ENCODE data around the gene PRR33. TPM values are rescaled to one million over a fixed set of nuclear protein-coding genes. Genes with fewer than 3 reads are reported as not detected.
A peak's percentile ranks its signal among the peaks of the same experiment; 100 is the strongest.

PRR33 gene
- polyA plus RNA-seq, 3 donors from 2014 or later, result 0.35 TPM; not detected in 2

GRCh38 chr11:1924181-1924580 is 32.5 kb upstream of the PRR33 start:
- Mint-ChIP-seq H3K4me3 (peak overlapping the region in 1 of 5 donors; percentile 8), H3K27me3 (ENCODE audit: low read depth in 3 of 3) (peaks cover 8 to 12% (median 9%) of the 10 kb centered on the region in 3 donors), H3K4me1 (peaks cover 0 to 2% of the 10 kb centered on the region in 2 donors), H3K36me3 (no peaks in the 10 kb centered on the region), H3K27ac (peak overlapping the region in 1 of 6 donors; percentile 47), H3K9me3 (no peaks in the 10 kb centered on the region)
- no peak for DNase-seq

GRCh38 chr11:1923201-1923956 is 31.7 kb upstream of the PRR33 start:
- no peaks in the 10 kb centered on the region for H3K9me3 Mint-ChIP-seq
- H3K36me3 Mint-ChIP-seq, result no peaks in the 10 kb centered on the region
- H3K4me3 Mint-ChIP-seq, result no peak overlapping the region
- H3K4me1 Mint-ChIP-seq, result peaks cover 0 to 5% of the 10 kb centered on the region in 2 donors
- H3K27ac Mint-ChIP-seq, result peak overlapping the region in 1 of 6 donors; percentile 47
- no peak for DNase-seq
- H3K27me3 Mint-ChIP-seq (ENCODE audit: low read depth in 3 of 3), result peaks cover 8 to 12% (median 9%) of the 10 kb centered on the region in 3 donors

GRCh38 chr11:1922481-1923081 is 30.9 kb upstream of the PRR33 start:
- DNase-seq, result no peak
- Mint-ChIP-seq H3K4me3 (no peak overlapping the region), H3K36me3 (no peaks in the 10 kb centered on the region), H3K4me1 (peaks cover 0 to 5% of the 10 kb centered on the region in 2 donors), H3K27me3 (ENCODE audit: low read depth in 3 of 3) (peaks cover 9 to 16% (median 13%) of the 10 kb centered on the region in 3 donors), H3K27ac (no peak overlapping the region), H3K9me3 (no peaks in the 10 kb centered on the region)

- Mint-ChIP-seq H3K36me3 (no peaks in the 10 kb centered on the region), H3K4me1 (peaks cover 0 to 7% of the 10 kb centered on the region in 2 donors), H3K27me3 (ENCODE audit: low read depth in 3 of 3) (peaks cover 9 to 16% (median 15%) of the 10 kb centered on the region in 3 donors), H3K9me3 (no peaks in the 10 kb centered on the region), H3K27ac (no peak overlapping the region), H3K4me3 (no peak overlapping the region)
- DNase-seq, result no peak
These were observed 30.0 kb upstream of the PRR33 start for GRCh38 chr11:1921574-1922141.

GRCh38 chr11:1920909-1921573 is 29.3 kb upstream of the PRR33 start:
- H3K4me1 Mint-ChIP-seq, result peaks cover 1 to 9% of the 10 kb centered on the region in 2 donors
- H3K4me3 Mint-ChIP-seq, result no peak overlapping the region
- no peaks in the 10 kb centered on the region for H3K9me3 Mint-ChIP-seq
- no peaks in the 10 kb centered on the region for H3K36me3 Mint-ChIP-seq
- no peak for DNase-seq
- H3K27me3 Mint-ChIP-seq (ENCODE audit: low read depth in 3 of 3), result peaks cover 9 to 17% (median 16%) of the 10 kb centered on the region in 3 donors
- H3K27ac Mint-ChIP-seq, result no peak overlapping the region

GRCh38 chr11:1920128-1920908 is 28.6 kb upstream of the PRR33 start:
- Mint-ChIP-seq H3K4me1 (peaks cover 8 to 13% of the 10 kb centered on the region in 2 donors), H3K9me3 (no peaks in the 10 kb centered on the region), H3K27ac (no peak overlapping the region), H3K36me3 (no peaks in the 10 kb centered on the region), H3K4me3 (no peak overlapping the region), H3K27me3 (ENCODE audit: low read depth in 3 of 3) (peaks cover 10 to 17% (median 16%) of the 10 kb centered on the region in 3 donors)
- no peak for DNase-seq

GRCh38 chr11:1919391-1920127 is 27.9 kb upstream of the PRR33 start, which contains the start of gene TNNT3:
TSS of gene TNNT3 (plus strand) at chr11:1919703. CDS start at chr11:1922875, 3,172 bp downstream.
- Mint-ChIP-seq H3K27ac (no peak within 1 kb of the TSS), H3K4me1 (peaks cover 8 to 19% of the 10 kb centered on the region in 2 donors), H3K4me3 (no peak within 1 kb of the TSS), H3K9me3 (no peaks in the 10 kb centered on the region), H3K36me3 (no peaks in the 10 kb centered on the region), H3K27me3 (ENCODE audit: low read depth in 3 of 3) (peaks cover 10 to 22% (median 16%) of the 10 kb centered on the region in 3 donors)
- DNase-seq, result no peak

- no peak for DNase-seq
- Mint-ChIP-seq H3K4me3 (no peak overlapping the region), H3K27ac (no peak overlapping the region)
These were observed 27.0 kb upstream of the PRR33 start for GRCh38 chr11:1918436-1919315.

GRCh38 chr11:1917523-1918435 is 26.1 kb upstream of the PRR33 start:
- Mint-ChIP-seq H3K27me3 (ENCODE audit: low read depth in 3 of 3) (peaks cover 6 to 22% (median 16%) of the 10 kb centered on the region in 3 donors), H3K27ac (no peak overlapping the region), H3K4me1 (peaks cover 8 to 18% of the 10 kb centered on the region in 2 donors), H3K9me3 (no peaks in the 10 kb centered on the region), H3K4me3 (no peak overlapping the region), H3K36me3 (no peaks in the 10 kb centered on the region)
- no peak for DNase-seq

More at GRCh38 chr11:1918436-1919315, 27.0 kb upstream of the PRR33 start:
- H3K9me3 Mint-ChIP-seq, result no peaks in the 10 kb centered on the region
- no peaks in the 10 kb centered on the region for H3K36me3 Mint-ChIP-seq
- peaks cover 9 to 22% (median 16%) of the 10 kb centered on the region in 3 donors for H3K27me3 Mint-ChIP-seq (ENCODE audit: low read depth in 3 of 3)
- peaks cover 8 to 19% of the 10 kb centered on the region in 2 donors for H3K4me1 Mint-ChIP-seq

- Mint-ChIP-seq H3K4me1 (peaks cover 8 to 17% of the 10 kb centered on the region in 2 donors), H3K27ac (peak overlapping the region in 2 of 6 donors; percentile 50 to 59), H3K27me3 (ENCODE audit: low read depth in 3 of 3) (peaks cover 5 to 22% (median 16%) of the 10 kb centered on the region in 3 donors), H3K9me3 (no peaks in the 10 kb centered on the region), H3K36me3 (no peaks in the 10 kb centered on the region), H3K4me3 (no peak overlapping the region)
- DNase-seq, result no peak
These were observed 25.4 kb upstream of the PRR33 start for GRCh38 chr11:1916986-1917522.

Measured in immature natural killer cell (primary cell).